OCI-LY1 (cell line): Measurements from ENCODE around the gene EID2.

ENCODE experiments used
- H2AFZ ChIP-seq: fragments of 200-600 bp; sonication (generic), shearing (Covaris generic); 2 replicates; pipeline ENCODE4 v1.6.0; 2014; ENCODE audit warnings: antibody characterized with exemption, mild to moderate bottlenecking, low read length
- H3F3A ChIP-seq: fragments of 200-600 bp; sonication (generic), shearing (Covaris generic); 2 replicates; pipeline ENCODE4 v1.6.0; 2014; ENCODE audit warnings: mild to moderate bottlenecking, antibody characterized with exemption, low read length, moderate library complexity; ENCODE audit not compliant: insufficient read depth
- H3K27ac ChIP-seq: fragments of 200-600 bp; sonication (generic); 2 replicates; pipeline ENCODE4 v1.5.1; 2014; ENCODE audit warnings: low read length, mixed run types, mild to moderate bottlenecking, low read depth; ENCODE audit not compliant: poor library complexity, severe bottlenecking
- H3K27me3 ChIP-seq: fragments of 200-600 bp; sonication (generic); 2 replicates; pipeline ENCODE4 v1.6.0; 2014; ENCODE audit warnings: antibody characterized with exemption, mild to moderate bottlenecking, low read length, moderate library complexity; ENCODE audit not compliant: insufficient read depth
- H3K36me3 ChIP-seq: fragments of 200-600 bp; sonication (generic); 2 replicates; pipeline ENCODE4 v1.6.1; 2014; ENCODE audit warnings: mild to moderate bottlenecking, antibody characterized with exemption, low read length, moderate library complexity, mixed read lengths; ENCODE audit not compliant: insufficient read depth
- H3K4me1 ChIP-seq: fragments of 200-600 bp; sonication (generic); 2 replicates; pipeline ENCODE4 v1.5.1; 2014; ENCODE audit warnings: mild to moderate bottlenecking, low read length, moderate library complexity; ENCODE audit not compliant: insufficient read depth, severe bottlenecking
- H3K4me2 ChIP-seq: fragments of 200-600 bp; sonication (generic), shearing (Covaris generic); 2 replicates; pipeline ENCODE4 v1.6.1; 2014; ENCODE audit warnings: low read length
- H3K4me3 ChIP-seq: fragments of 200-600 bp; sonication (generic); 2 replicates; pipeline ENCODE4 v1.5.1; 2014; ENCODE audit warnings: low read length, low read depth, mild to moderate bottlenecking, mixed read lengths; ENCODE audit not compliant: poor library complexity, severe bottlenecking
- H3K79me2 ChIP-seq: fragments of 200-600 bp; shearing (Covaris generic); 2 replicates; pipeline ENCODE4 v1.6.1; 2016; ENCODE audit warnings: mixed run types, low read length, mixed read lengths; ENCODE audit not compliant: insufficient read depth
- H3K9ac ChIP-seq: fragments of 200-600 bp; sonication (generic), shearing (Covaris generic); 2 replicates; pipeline ENCODE4 v1.6.1; 2014; ENCODE audit warnings: mild to moderate bottlenecking, low read length, mixed read lengths
- H3K9me2 ChIP-seq: fragments of 200-600 bp; sonication (generic), shearing (Covaris generic); 2 replicates; pipeline ENCODE4 v1.6.1; 2014; ENCODE audit warnings: low read depth, mild to moderate bottlenecking, low read length, mixed read lengths
- H3K9me3 ChIP-seq: fragments of 200-600 bp; shearing (Covaris generic); 2 replicates; pipeline ENCODE4 v1.6.1; 2014; ENCODE audit warnings: low read length, mixed read lengths
- H4K20me1 ChIP-seq: fragments of 200-600 bp; sonication (generic), shearing (Covaris generic); 2 replicates; pipeline ENCODE4 v1.6.0; 2016; ENCODE audit warnings: mild to moderate bottlenecking, low read length; ENCODE audit not compliant: insufficient read depth
- CTCF ChIP-seq: fragments of 200-600 bp; sonication (generic), shearing (Covaris generic); IDR thresholded peaks from 2 replicates; pipeline ENCODE4 v1.5.1; 2017; ENCODE audit warnings: mild to moderate bottlenecking, antibody characterized with exemption, low read length, moderate library complexity, mixed read lengths
- EZH2 ChIP-seq: fragments of 200-600 bp; sonication (generic), shearing (Covaris generic); IDR thresholded peaks from 2 replicates; pipeline ENCODE4 v1.8.0; 2017; ENCODE audit warnings: borderline replicate concordance, mixed run types, mild to moderate bottlenecking, antibody characterized with exemption, low read length, moderate library complexity, mixed read lengths

The EID2 gene

GRCh38 chr19:39542206-39542605, 2.2 kb upstream of the EID2 start:
- Histone ChIP-seq H2AFZ (no peak overlapping the region), H4K20me1 (no peaks in the 10 kb centered on the region), H3K4me1 (peaks cover 22% of the 10 kb centered on the region), H3K4me2 (no peak overlapping the region), H3K4me3 (no peak overlapping the region), H3F3A (no peaks in the 10 kb centered on the region), H3K9ac (no peak overlapping the region), H3K36me3 (peaks cover 5% of the 10 kb centered on the region), H3K9me3 (no peaks in the 10 kb centered on the region), H3K79me2 (0 out of 2 replicates have a peak, but pooled peaks cover 7% of the 10 kb centered on the region), H3K27me3 (no peaks in the 10 kb centered on the region), H3K27ac (no peak overlapping the region), H3K9me2 (no peaks in the 10 kb centered on the region)
- no peak for TF ChIP-seq EZH2
- TF ChIP-seq CTCF = no peak

- H3K79me2 ChIP-seq = 0 out of 2 replicates have a peak, but pooled peaks cover 7% of the 10 kb centered on the region
- no peaks in the 10 kb centered on the region for H3F3A ChIP-seq
- H2AFZ ChIP-seq = no peak overlapping the region
- no peaks in the 10 kb centered on the region for H3K9me2 ChIP-seq
- no peak for TF ChIP-seq EZH2
- TF ChIP-seq CTCF = no peak
- H3K27me3 ChIP-seq = no peaks in the 10 kb centered on the region
- H3K27ac ChIP-seq = no peak overlapping the region
- no peak overlapping the region for H3K9ac ChIP-seq
- peaks cover 22% of the 10 kb centered on the region for H3K4me1 ChIP-seq
- no peaks in the 10 kb centered on the region for H4K20me1 ChIP-seq
- H3K9me3 ChIP-seq = no peaks in the 10 kb centered on the region
- H3K4me3 ChIP-seq = peak overlapping the region; percentile 92
- peak overlapping the region; percentile 20; the same call in 1 of the 2 replicates for H3K4me2 ChIP-seq
- H3K36me3 ChIP-seq = peaks cover 5% of the 10 kb centered on the region
These were observed 342 bp upstream of the EID2 start for GRCh38 chr19:39540333-39540673.

DNA sequence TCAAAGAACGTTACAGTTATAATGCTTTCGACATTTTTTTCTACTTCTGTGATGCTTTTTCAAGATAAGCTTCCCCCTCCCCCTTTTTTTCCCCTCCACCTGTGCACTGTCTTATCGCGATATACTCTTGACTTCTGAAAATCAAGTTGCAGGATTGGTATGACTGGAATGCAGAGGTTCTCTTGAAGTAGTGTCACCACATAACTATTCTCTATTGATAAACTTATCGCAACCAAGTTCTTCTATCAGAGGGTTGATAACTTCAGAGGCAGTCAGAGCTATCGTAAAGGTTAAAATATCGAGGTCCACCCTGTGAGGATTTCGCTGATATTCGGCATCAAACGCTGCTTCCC, 820 bp downstream of the EID2 start:
- no peak for TF ChIP-seq EZH2
- no peak for TF ChIP-seq CTCF
- peak overlapping the region; percentile 65; the same call in 1 of the 2 replicates for H2AFZ ChIP-seq
- no peaks in the 10 kb centered on the region for H3F3A ChIP-seq
- H3K4me3 ChIP-seq = peak overlapping the region; percentile 92
- H3K9me2 ChIP-seq = no peaks in the 10 kb centered on the region
- H3K9ac ChIP-seq = peak overlapping the region; percentile 86
- H3K4me1 ChIP-seq = peaks cover 22% of the 10 kb centered on the region
- no peaks in the 10 kb centered on the region for H4K20me1 ChIP-seq
- H3K4me2 ChIP-seq = peak overlapping the region; percentile 99
- H3K27me3 ChIP-seq = no peaks in the 10 kb centered on the region
- H3K36me3 ChIP-seq = peaks cover 5% of the 10 kb centered on the region
- 0 out of 2 replicates have a peak, but pooled peaks cover 7% of the 10 kb centered on the region for H3K79me2 ChIP-seq
- H3K9me3 ChIP-seq = no peaks in the 10 kb centered on the region
- no peak overlapping the region for H3K27ac ChIP-seq
